A549 (cell line): ENCODE measurements around the gene ARFIP1. TPM values are rescaled to one million over a fixed set of nuclear protein-coding genes. Genes with fewer than 3 reads are reported as not detected.
A peak's percentile ranks its signal among the peaks of the same experiment; 100 is the strongest.

Experiments
- ATAC-seq, 2 experiments: fragments of 200-7000 bp in 1 of 2; fragments of >200 bp in 1 of 2; cut with Nextera tagmentation in 1 of 2; cut with Tn5 transposase in 1 of 2; 3 replicates each; pipeline versions ENCODE4 v1.8.0 to v1.9.1; 2018 to 2020; ENCODE audit warnings: mild to moderate bottlenecking in 1 of 2, moderate library complexity in 1 of 2
- CTCF ChIA-PET: fragments of 300-600 bp; sonication (Branson Sonifier 250); formaldehyde crosslinking; extraction: SDS; loops from one replicate; lab custom pipeline; 2021; ENCODE audit warnings: antibody characterized with exemption, inconsistent platforms; lab: Yijun Ruan, JAX
- POLR2A ChIA-PET: fragments of 350-600 bp; formaldehyde crosslinking; extraction: SDS; loops from one replicate; lab custom pipeline; 2021; ENCODE audit warnings: antibody characterized with exemption, inconsistent platforms; lab: Yijun Ruan, JAX
- DNase-seq, 2 experiments: peaks; one replicate each; pipeline versions ENCODE4 v3.0.0 to v3.0.0-alpha.2; 2011 to 2016; ENCODE audit warnings: low read depth in 1 of 2, low spot score in 1 of 2
- FAIRE-seq: peaks from 2 replicates; lab custom pipeline; 2011; peaks lifted over from hg19 to GRCh38; lab: Jason Lieb, UNC
- H3K27ac ChIP-seq, 2 experiments: fragments of >200 bp; sonication (Bioruptor Twin); formaldehyde crosslinking; 3 replicates each; pipeline ENCODE4 v1.5.1; 2016 to 2017
- H3K4me1 ChIP-seq: fragments of >200 bp; sonication (Bioruptor Twin); formaldehyde crosslinking; 3 replicates; pipeline ENCODE4 v1.6.1; 2016
- H3K4me2 ChIP-seq: fragments of >200 bp; sonication (Bioruptor Twin); formaldehyde crosslinking; 3 replicates; pipeline ENCODE4 v1.6.1; 2016
- H3K4me3 ChIP-seq: fragments of >200 bp; sonication (Bioruptor Twin); formaldehyde crosslinking; 3 replicates; pipeline ENCODE4 v1.5.1; 2016
- H3K9me3 ChIP-seq: fragments of >200 bp; sonication (Bioruptor Twin); formaldehyde crosslinking; 3 replicates; pipeline ENCODE4 v1.6.1; 2016
- BHLHE40 ChIP-seq: IDR thresholded peaks from 2 replicates; pipeline ENCODE4 v1.6.1; 2012; ENCODE audit warnings: low read depth, low read length, inconsistent platforms
- CBX2 ChIP-seq: fragments of 200-600 bp; sonication (generic); IDR thresholded peaks from 2 replicates; pipeline ENCODE4 v1.6.1; 2016; ENCODE audit warnings: low read depth, mild to moderate bottlenecking, borderline replicate concordance
- CTCF ChIP-seq: fragments of >200 bp; sonication (Bioruptor Twin); formaldehyde crosslinking; IDR thresholded peaks from 3 replicates; pipeline ENCODE4 v1.5.1; 2016
- EHF ChIP-seq: fragments of 250-450 bp; sonication (Bioruptor Pico); IDR thresholded peaks from 2 replicates; pipeline ENCODE4 v1.5.0; 2020; ENCODE audit warnings: mild to moderate bottlenecking
- EP300 ChIP-seq, 2 experiments: fragments of >200 bp; sonication (Bioruptor Twin); formaldehyde crosslinking; IDR thresholded peaks; 2 replicates in 1 of 2; 3 replicates in 1 of 2; pipeline ENCODE4 v1.6.1; 2016 to 2017
- ESRRA ChIP-seq: fragments of 150-350 bp; IDR thresholded peaks from 2 replicates; pipeline ENCODE4 v1.6.1; 2014; ENCODE audit warnings: mild to moderate bottlenecking, low read length, borderline replicate concordance
- FOSB ChIP-seq: fragments of 250-450 bp; sonication (Bioruptor Pico); IDR thresholded peaks from 2 replicates; pipeline ENCODE4 v1.5.0; 2020; ENCODE audit warnings: mild to moderate bottlenecking, moderate library complexity
- FOSL2 ChIP-seq, 2 experiments: fragments of 450-650 bp in 1 of 2; fragments of >200 bp in 1 of 2; sonication (Bioruptor Twin) in 1 of 2; formaldehyde crosslinking; IDR thresholded peaks; 2 replicates each; pipeline versions ENCODE4 v1.5.0 to v1.6.1; 2016 to 2020; ENCODE audit warnings: mild to moderate bottlenecking in 1 of 2, moderate library complexity in 1 of 2
- FOXS1 ChIP-seq: fragments of 250-450 bp; sonication (Bioruptor Pico); IDR thresholded peaks from 2 replicates; pipeline ENCODE4 v1.5.0; 2020; ENCODE audit warnings: mild to moderate bottlenecking, moderate library complexity
- HOXA7 ChIP-seq: fragments of 250-450 bp; sonication (Bioruptor Pico); IDR thresholded peaks from 2 replicates; pipeline ENCODE4 v1.5.0; 2020; ENCODE audit warnings: mild to moderate bottlenecking, moderate library complexity
- HOXB13 ChIP-seq: fragments of 250-450 bp; sonication (Bioruptor Pico); IDR thresholded peaks from 2 replicates; pipeline ENCODE4 v1.5.0; 2020; ENCODE audit warnings: low read depth, mild to moderate bottlenecking, moderate library complexity
- HOXB5 ChIP-seq: fragments of 250-450 bp; sonication (Bioruptor Pico); IDR thresholded peaks from 2 replicates; pipeline ENCODE4 v1.5.0; 2020; ENCODE audit warnings: mild to moderate bottlenecking, moderate library complexity
- JUNB ChIP-seq: fragments of >200 bp; sonication (Bioruptor Twin); formaldehyde crosslinking; IDR thresholded peaks from 2 replicates; pipeline ENCODE4 v1.6.1; 2016
- KDM1A ChIP-seq: fragments of 200-600 bp; sonication (generic); IDR thresholded peaks from 2 replicates; pipeline ENCODE4 v1.6.1; 2016; ENCODE audit warnings: low read depth, mild to moderate bottlenecking
- KDM5A ChIP-seq: fragments of 200-600 bp; sonication (generic); IDR thresholded peaks from 2 replicates; pipeline ENCODE4 v1.6.1; 2016; ENCODE audit warnings: antibody characterized with exemption, mild to moderate bottlenecking
- MAFK ChIP-seq: fragments of 450-650 bp; IDR thresholded peaks from 2 replicates; pipeline ENCODE4 v1.6.1; 2014; ENCODE audit not compliant: partially characterized antibody
- MYC ChIP-seq: IDR thresholded peaks from 2 replicates; pipeline ENCODE4 v1.6.1; 2012; ENCODE audit warnings: mild to moderate bottlenecking, inconsistent platforms, low read length, improper control_type of control experiment, borderline replicate concordance
- NR3C1 ChIP-seq: fragments of >200 bp; sonication (Bioruptor Twin); formaldehyde crosslinking; IDR thresholded peaks from 3 replicates; pipeline ENCODE4 v1.6.1; 2017
- POLR2A ChIP-seq: IDR thresholded peaks from 2 replicates; pipeline ENCODE4 v1.6.1; 2012; ENCODE audit warnings: mild to moderate bottlenecking, low read length
- RARB ChIP-seq: fragments of 250-450 bp; sonication (Bioruptor Pico); IDR thresholded peaks from 2 replicates; pipeline ENCODE4 v1.8.0; 2021; ENCODE audit warnings: mild to moderate bottlenecking, moderate library complexity
- RFX5 ChIP-seq: fragments of 450-650 bp; IDR thresholded peaks from 2 replicates; pipeline ENCODE4 v1.7.1; 2014; ENCODE audit warnings: antibody characterized with exemption, mild to moderate bottlenecking, moderate library complexity
- SMC3 ChIP-seq: fragments of >200 bp; sonication (Bioruptor Twin); formaldehyde crosslinking; IDR thresholded peaks from 3 replicates; pipeline ENCODE4 v1.6.1; 2018; ENCODE audit warnings: inconsistent platforms
- SREBF2 ChIP-seq: fragments of 450-650 bp; IDR thresholded peaks from 2 replicates; pipeline ENCODE4 v1.6.1; 2014; ENCODE audit warnings: mild to moderate bottlenecking, moderate library complexity
- TFCP2L1 ChIP-seq: fragments of 250-450 bp; sonication (Bioruptor Pico); IDR thresholded peaks from 2 replicates; pipeline ENCODE4 v1.5.0; 2021; ENCODE audit warnings: mild to moderate bottlenecking
- USF2 ChIP-seq: fragments of 450-650 bp; IDR thresholded peaks from 2 replicates; pipeline ENCODE4 v1.6.1; 2014; ENCODE audit warnings: antibody characterized with exemption
- ZNF302 ChIP-seq: fragments of 250-450 bp; sonication (Bioruptor Pico); IDR thresholded peaks from 2 replicates; pipeline ENCODE4 v1.9.0; 2021; ENCODE audit warnings: inconsistent platforms, mild to moderate bottlenecking, moderate library complexity
- ZSCAN20 ChIP-seq: fragments of 250-450 bp; sonication (Bioruptor Pico); IDR thresholded peaks from 2 replicates; pipeline ENCODE4 v1.8.0; 2022; ENCODE audit warnings: mild to moderate bottlenecking, moderate library complexity
- WGBS: methylation state at CpG from one replicate; pipeline ENCODE4 v1.1.6; 2017; ENCODE audit errors: missing lambda C conversion rate; 5-methylcytosine and 5-hydroxymethylcytosine counted together
- polyA plus RNA-seq, 4 experiments: library from polyadenylated mRNA; depleted of rRNA in 3 of 4; stranded (reverse); fragments of >200 nt; fragmentation: RNase III in 1 of 4; extraction: RNeasy Plus Mini Kit Qiagen cat#74134 plus additional on column Dnase treatment in 1 of 4; gene quantifications; 2 replicates in 3 of 4; 3 replicates in 1 of 4; pipeline ENCODE4 v1.2.3, GENCODE V29; 2011 to 2017
- TF ChIP-seq, protein P1 (sequence below): fragments of >200 bp; sonication (Bioruptor Twin); formaldehyde crosslinking; IDR thresholded peaks from 2 replicates; pipeline ENCODE4 v1.6.1; 2016
- TF ChIP-seq, protein P2 (sequence below): IDR thresholded peaks from 2 replicates; pipeline ENCODE4 v1.6.1; 2012

The ARFIP1 gene
- polyA plus RNA-seq, 2 of the 4 experiments (the other 2 are of a cell fraction), result 17.1 to 39.2 TPM

DNA sequence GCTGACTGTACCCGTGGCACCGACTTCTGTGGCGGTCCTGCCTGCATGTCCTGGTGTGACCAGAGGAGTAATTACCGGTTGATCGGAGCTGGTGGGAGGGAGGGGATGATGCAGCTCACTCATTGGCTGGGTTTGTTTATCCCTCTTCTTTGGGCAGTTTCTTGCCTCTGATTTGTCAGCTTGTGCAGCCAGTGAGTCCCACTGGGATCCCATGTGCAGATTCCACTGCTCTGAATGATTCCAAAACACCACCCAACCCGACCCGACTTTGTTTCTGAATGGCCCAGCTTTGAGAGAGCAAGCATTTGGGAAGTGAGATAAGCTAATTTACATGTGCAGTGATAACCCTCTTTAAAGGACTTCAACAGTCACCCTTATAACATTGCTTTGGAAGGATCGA, 170.2 kb downstream of the ARFIP1 start:
- FAIRE-seq (no peak), ATAC-seq (no peak), DNase-seq (no peak)
- CTCF ChIA-PET, result interaction anchor here (1.2 kb wide), 1 partner anchor 178 kb away, joined by 3 read pairs; no protein-coding TSS in a partner anchor
- Histone ChIP-seq H3K4me3 (no peak overlapping the region), H3K9me3 (no peaks in the 10 kb centered on the region), H3K27ac (no peak overlapping the region), H3K4me1 (peaks cover 10% of the 10 kb centered on the region; the same call in 2 of the 3 replicates), H3K4me2 (no peak overlapping the region)
- WGBS, result 92% methylated on average over 8 of the region's 8 CpGs
- TF ChIP-seq KDM1A (no peak), RFX5 (no peak), ZSCAN20 (no peak), ZNF302 (CRISPR knock-in tag) (no peak), HOXB13 (CRISPR knock-in tag) (no peak), HOXA7 (CRISPR knock-in tag) (no peak), EHF (no peak), POLR2A (no peak), TFCP2L1 (CRISPR knock-in tag) (no peak), SMC3 (no peak), CTCF (no peak), BHLHE40 (no peak), KDM5A (no peak), USF2 (no peak), SREBF2 (no peak), EP300 (IDR thresholded peaks at IDR 0.05) (no peak)
- TF ChIP-seq, protein P1, sequence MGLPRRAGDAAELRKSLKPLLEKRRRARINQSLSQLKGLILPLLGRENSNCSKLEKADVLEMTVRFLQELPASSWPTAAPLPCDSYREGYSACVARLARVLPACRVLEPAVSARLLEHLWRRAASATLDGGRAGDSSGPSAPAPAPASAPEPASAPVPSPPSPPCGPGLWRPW, result no peak
- POLR2A ChIA-PET, result no interaction called here

- DNase-seq, result no peak
- TF ChIP-seq RARB (no peak), SREBF2 (no peak)
- TF ChIP-seq, all 56 proteins: peak for 0
- ATAC-seq, result no peak
- Histone ChIP-seq H3K4me1 (peaks cover 10% of the 10 kb centered on the region; the same call in 2 of the 3 replicates), H3K4me2 (no peak overlapping the region), H3K4me3 (no peak overlapping the region), H3K27ac (no peak overlapping the region), H3K9me3 (no peaks in the 10 kb centered on the region)
- POLR2A ChIA-PET, result no interaction called here
- CTCF ChIA-PET, result interaction anchor here (1.2 kb wide), 1 partner anchor 177 kb away, joined by 3 read pairs; no protein-coding TSS in a partner anchor
- no peak for FAIRE-seq
- 83% methylated on average over 11 of the region's 11 CpGs for WGBS
Observed at GRCh38 chr4:152950402-152951274, 170.9 kb downstream of the ARFIP1 start.

DNA sequence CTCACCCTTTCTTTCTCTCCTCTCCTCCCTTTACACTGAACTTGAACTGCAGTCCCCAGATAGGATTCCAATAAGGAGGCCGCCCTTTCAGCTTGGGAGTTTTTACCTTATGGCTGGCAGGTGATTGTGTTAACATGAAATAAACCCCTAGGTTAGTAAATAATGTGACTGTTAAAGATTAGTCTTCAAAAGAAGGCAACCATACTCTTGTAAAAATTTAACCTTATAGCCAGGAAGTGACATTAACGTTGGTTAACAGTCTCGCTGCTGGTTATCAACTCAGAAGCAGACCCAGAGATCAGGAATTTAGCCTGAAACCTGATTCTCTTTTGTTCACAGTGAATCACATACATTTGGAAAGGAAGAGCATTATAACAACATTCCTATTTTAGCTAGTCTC, 171.6 kb downstream of the ARFIP1 start:
- no peaks in the 10 kb centered on the region for H3K9me3 ChIP-seq
- peaks cover 15% of the 10 kb centered on the region; the same call in 2 of the 3 replicates for H3K4me1 ChIP-seq
- DNase-seq (no peak), FAIRE-seq (no peak), ATAC-seq (no peak)
- ChIA-PET CTCF (no interaction called here), POLR2A (no interaction called here)
- H3K27ac ChIP-seq, result no peak overlapping the region
- peak overlapping the region; percentile 34 for H3K4me2 ChIP-seq
- 42% methylated on average over 3 of the region's 3 CpGs for WGBS
- H3K4me3 ChIP-seq, result no peak overlapping the region
- TF ChIP-seq EP300 (IDR thresholded peaks at IDR 0.05), result no peak
- TF ChIP-seq FOXS1 (CRISPR knock-in tag), result no peak
- TF ChIP-seq NR3C1, result no peak
- no peak for TF ChIP-seq FOSB (CRISPR knock-in tag)
- no peak for TF ChIP-seq JUNB
- TF ChIP-seq FOSL2 (IDR thresholded peaks at IDR 0.05), result no peak
- no peak for TF ChIP-seq FOSL2 (CRISPR knock-in tag; IDR thresholded peaks at IDR 0.05)
- TF ChIP-seq TFCP2L1 (CRISPR knock-in tag), result no peak
- TF ChIP-seq HOXB5 (CRISPR knock-in tag), result no peak
- TF ChIP-seq CTCF, result no peak
- no peak for TF ChIP-seq RARB
- TF ChIP-seq RFX5, result no peak
- TF ChIP-seq CBX2, result no peak
- no peak for TF ChIP-seq MAFK
- TF ChIP-seq ESRRA, result no peak
- TF ChIP-seq, protein P2, sequence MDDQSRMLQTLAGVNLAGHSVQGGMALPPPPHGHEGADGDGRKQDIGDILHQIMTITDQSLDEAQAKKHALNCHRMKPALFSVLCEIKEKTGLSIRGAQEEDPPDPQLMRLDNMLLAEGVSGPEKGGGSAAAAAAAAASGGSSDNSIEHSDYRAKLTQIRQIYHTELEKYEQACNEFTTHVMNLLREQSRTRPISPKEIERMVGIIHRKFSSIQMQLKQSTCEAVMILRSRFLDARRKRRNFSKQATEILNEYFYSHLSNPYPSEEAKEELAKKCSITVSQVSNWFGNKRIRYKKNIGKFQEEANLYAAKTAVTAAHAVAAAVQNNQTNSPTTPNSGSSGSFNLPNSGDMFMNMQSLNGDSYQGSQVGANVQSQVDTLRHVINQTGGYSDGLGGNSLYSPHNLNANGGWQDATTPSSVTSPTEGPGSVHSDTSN, result no peak
- no peak for TF ChIP-seq MYC
